ENCODE measurements around the gene SYNPR.

SYNPR gene

GRCh38 chr3:63571682-63572081, 293.6 kb downstream of the SYNPR start:
- Histone ChIP-seq H3K4me3 (ENCODE audit: low read depth, low read length) (no peak overlapping the region), H3K27me3 (replicated peaks) (no peaks in the 10 kb centered on the region), H3K36me3 (replicated peaks) (no peaks in the 10 kb centered on the region), H3K27ac (no peak overlapping the region)
- no peak for TF ChIP-seq CTCF (IDR thresholded peaks at IDR 0.05; ENCODE audit: low read depth, low read length, missing control alignments)
- no peak for DNase-seq
- in situ Hi-C loops (cut with HindIII; ENCODE audit: low pct_ligation_motif_present, low sequenced_read_pairs), result no loop called here

- TF ChIP-seq CTCF (IDR thresholded peaks at IDR 0.05; ENCODE audit: low read depth, low read length, missing control alignments), result no peak
- no peak for DNase-seq
- Histone ChIP-seq H3K27me3 (replicated peaks) (no peaks in the 10 kb centered on the region), H3K27ac (no peak overlapping the region), H3K36me3 (replicated peaks) (no peaks in the 10 kb centered on the region), H3K4me3 (ENCODE audit: low read depth, low read length) (no peak overlapping the region)
- in situ Hi-C loops (cut with HindIII; ENCODE audit: low pct_ligation_motif_present, low sequenced_read_pairs), result no loop called here
Observed at GRCh38 chr3:63576846-63577245, 298.7 kb downstream of the SYNPR start.

GRCh38 chr3:63578858-63579257, 300.8 kb downstream of the SYNPR start:
- Histone ChIP-seq H3K4me3 (ENCODE audit: low read depth, low read length) (no peak overlapping the region), H3K27me3 (replicated peaks) (no peaks in the 10 kb centered on the region), H3K27ac (no peak overlapping the region), H3K36me3 (replicated peaks) (no peaks in the 10 kb centered on the region)
- in situ Hi-C loops (cut with HindIII; ENCODE audit: low pct_ligation_motif_present, low sequenced_read_pairs), result no loop called here
- no peak for DNase-seq
- TF ChIP-seq CTCF (IDR thresholded peaks at IDR 0.05; ENCODE audit: low read depth, low read length, missing control alignments), result no peak

- no peaks in the 10 kb centered on the region for H3K36me3 ChIP-seq (replicated peaks)
- no peak for TF ChIP-seq CTCF (IDR thresholded peaks at IDR 0.05; ENCODE audit: low read depth, low read length, missing control alignments)
- DNase-seq, result no peak
- H3K27ac ChIP-seq, result no peak overlapping the region
- in situ Hi-C loops (cut with HindIII; ENCODE audit: low pct_ligation_motif_present, low sequenced_read_pairs), result no loop called here
- no peaks in the 10 kb centered on the region for H3K27me3 ChIP-seq (replicated peaks)
- no peak overlapping the region for H3K4me3 ChIP-seq (ENCODE audit: low read depth, low read length)
Observed at GRCh38 chr3:63580151-63580550, 302.0 kb downstream of the SYNPR start.

- H3K4me3 ChIP-seq (ENCODE audit: low read depth, low read length), result no peak overlapping the region
- in situ Hi-C loops (cut with HindIII; ENCODE audit: low pct_ligation_motif_present, low sequenced_read_pairs), result no loop called here
- TF ChIP-seq CTCF (IDR thresholded peaks at IDR 0.05; ENCODE audit: low read depth, low read length, missing control alignments), result no peak
- H3K27me3 ChIP-seq (replicated peaks), result no peaks in the 10 kb centered on the region
- H3K36me3 ChIP-seq (replicated peaks), result no peaks in the 10 kb centered on the region
- H3K27ac ChIP-seq, result no peak overlapping the region
- no peak for DNase-seq
Observed at GRCh38 chr3:63582943-63583500, 304.9 kb downstream of the SYNPR start.

- no peaks in the 10 kb centered on the region for H3K27me3 ChIP-seq (replicated peaks)
- no peak for TF ChIP-seq CTCF (IDR thresholded peaks at IDR 0.05; ENCODE audit: low read depth, low read length, missing control alignments)
- in situ Hi-C loops (cut with HindIII; ENCODE audit: low pct_ligation_motif_present, low sequenced_read_pairs), result no loop called here
Observed at GRCh38 chr3:63584681-63585080, 306.6 kb downstream of the SYNPR start.

More at GRCh38 chr3:63584681-63585080, 306.6 kb downstream of the SYNPR start:
- no peaks in the 10 kb centered on the region for H3K36me3 ChIP-seq (replicated peaks)
- no peak for DNase-seq
- H3K27ac ChIP-seq, result no peak overlapping the region
- no peak overlapping the region for H3K4me3 ChIP-seq (ENCODE audit: low read depth, low read length)
